GM12873 (cell line): ENCODE measurements around the gene TUBGCP6.

ENCODE experiments used
- CTCF ChIP-seq: IDR thresholded peaks from 2 replicates; pipeline ENCODE4 v1.5.1; 2012; ENCODE audit warnings: low read depth, mild to moderate bottlenecking, moderate library complexity, low read length, control low read depth; ENCODE audit not compliant: insufficient read depth; ENCODE audit errors: missing control alignments

The TUBGCP6 gene

GRCh38 chr22:50199251-50199721 is 45.5 kb downstream of the TUBGCP6 start:
- TF ChIP-seq CTCF: no peak

GRCh38 chr22:50198624-50199017 is 46.2 kb downstream of the TUBGCP6 start:
- TF ChIP-seq CTCF: no peak

- no peak for TF ChIP-seq CTCF
These were observed 46.8 kb downstream of the TUBGCP6 start for GRCh38 chr22:50197856-50198623.

- TF ChIP-seq CTCF: no peak
These were observed 47.6 kb downstream of the TUBGCP6 start for GRCh38 chr22:50197000-50197800.

- TF ChIP-seq CTCF: no peak
These were observed 48.6 kb downstream of the TUBGCP6 start for GRCh38 chr22:50196256-50196655.

- TF ChIP-seq CTCF: no peak
These were observed 50.6 kb downstream of the TUBGCP6 start for GRCh38 chr22:50194037-50194805.

- TF ChIP-seq CTCF: no peak
These were observed 51.2 kb downstream of the TUBGCP6 start for GRCh38 chr22:50193621-50194020.
